GM15510 (cell line): ENCODE measurements around the gene TMPRSS3.

Experiments used
- POLR2A ChIP-seq: IDR thresholded peaks from 3 replicates; pipeline ENCODE4 v1.6.1; 2011; ENCODE audit warnings: borderline replicate concordance; ENCODE audit not compliant: insufficient read length; ENCODE audit errors: extremely low read depth

Gene TMPRSS3

DNA sequence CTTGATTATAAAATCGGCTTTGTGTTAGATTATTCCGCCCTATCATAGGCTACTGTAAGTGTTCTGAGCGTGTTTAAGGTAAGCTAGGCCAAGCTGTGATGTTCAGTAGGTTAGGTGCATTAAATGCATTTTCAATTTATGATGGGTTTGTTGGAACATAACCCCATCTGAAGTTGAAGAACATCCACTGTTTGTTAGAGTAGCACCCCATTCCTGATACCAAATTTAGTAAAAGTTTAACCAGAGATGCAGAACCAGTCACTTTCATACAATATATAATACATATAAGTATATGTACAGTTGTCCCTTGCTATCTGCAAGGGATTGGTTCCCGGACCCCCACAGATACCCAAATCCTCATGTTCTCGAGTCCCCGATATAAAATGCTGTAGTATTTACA is 24.0 kb upstream of the TMPRSS3 start:
- TF ChIP-seq POLR2A = no peak

DNA sequence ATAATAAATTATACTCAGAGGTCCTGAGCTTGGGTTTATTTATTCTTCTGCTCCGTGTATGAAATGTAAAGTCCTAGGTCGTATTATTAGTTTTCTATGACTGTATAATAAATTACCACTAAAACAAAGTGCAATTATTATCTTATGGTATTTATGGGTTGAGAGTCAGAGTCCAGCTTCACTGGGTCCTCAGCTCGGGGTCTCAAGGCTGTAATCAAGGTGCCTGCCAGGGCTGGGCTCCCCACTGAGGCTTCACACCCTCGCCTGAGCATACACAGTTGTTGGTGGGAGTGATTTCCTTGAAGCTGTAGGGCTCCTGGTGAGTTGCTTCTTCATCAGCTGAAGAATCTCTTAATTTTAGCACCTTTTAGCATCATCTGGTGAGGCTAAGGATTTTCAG is 23.0 kb upstream of the TMPRSS3 start:
- TF ChIP-seq POLR2A = no peak

DNA sequence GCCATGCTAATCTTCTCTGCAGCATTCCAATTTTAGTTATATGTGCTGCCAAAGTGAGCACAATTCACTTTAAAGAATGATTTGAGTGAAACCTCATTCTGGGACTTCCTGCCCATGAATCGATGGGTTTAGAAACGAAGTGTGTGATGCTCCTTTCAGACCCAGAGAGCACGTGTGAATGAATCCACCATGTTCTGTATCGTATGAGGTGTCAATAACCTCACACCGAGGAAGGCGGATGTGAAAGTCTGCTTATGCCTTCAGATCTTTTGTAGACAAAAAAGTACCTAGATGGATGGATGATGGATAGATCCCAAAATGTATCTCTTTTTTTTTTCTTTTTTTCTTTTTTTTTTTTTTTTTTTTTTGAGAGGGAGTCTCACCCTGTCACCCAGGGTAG is 21.7 kb upstream of the TMPRSS3 start:
- no peak for TF ChIP-seq POLR2A

DNA sequence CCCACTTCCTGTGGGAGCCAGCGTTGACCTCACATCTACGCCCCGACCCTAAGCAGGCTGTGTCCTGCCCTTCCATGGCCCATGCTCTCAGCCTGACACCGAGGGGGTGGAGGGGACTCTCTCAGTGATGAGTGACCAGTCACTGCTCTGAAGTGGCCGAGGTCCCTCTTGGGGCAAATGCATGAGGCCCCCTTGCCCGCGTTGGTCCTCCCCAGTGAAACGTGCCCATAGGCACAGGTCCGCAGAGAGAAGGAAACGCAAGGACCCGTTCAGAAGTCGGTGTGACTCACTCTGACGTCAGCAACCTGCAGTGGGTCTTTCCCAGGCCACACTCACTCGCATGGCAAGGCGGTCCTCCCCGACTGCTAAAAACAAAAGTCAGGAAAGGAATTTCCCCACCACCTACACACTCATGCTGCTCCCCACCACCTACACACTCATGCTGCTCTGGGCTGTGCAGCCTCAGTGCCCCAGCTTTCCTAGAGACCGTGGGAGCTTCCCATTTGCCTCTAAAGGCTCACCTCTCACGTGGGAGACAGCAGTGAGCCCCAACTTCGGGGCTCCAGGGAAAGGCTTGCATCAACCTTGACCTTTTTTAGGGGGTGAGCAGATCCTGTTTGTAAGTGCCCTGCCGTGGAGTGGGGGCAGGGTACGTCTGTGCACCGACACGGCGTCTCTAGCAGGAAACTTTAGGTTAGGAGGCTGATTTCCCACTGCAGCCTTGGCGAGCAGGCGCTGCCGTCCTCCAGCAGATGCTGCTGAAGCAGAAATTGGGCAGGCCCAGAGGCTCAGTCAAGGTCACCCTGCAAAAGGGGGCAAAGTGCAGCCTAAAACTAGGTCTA is 19.3 kb upstream of the TMPRSS3 start:
- peak; percentile 20 for TF ChIP-seq POLR2A

DNA sequence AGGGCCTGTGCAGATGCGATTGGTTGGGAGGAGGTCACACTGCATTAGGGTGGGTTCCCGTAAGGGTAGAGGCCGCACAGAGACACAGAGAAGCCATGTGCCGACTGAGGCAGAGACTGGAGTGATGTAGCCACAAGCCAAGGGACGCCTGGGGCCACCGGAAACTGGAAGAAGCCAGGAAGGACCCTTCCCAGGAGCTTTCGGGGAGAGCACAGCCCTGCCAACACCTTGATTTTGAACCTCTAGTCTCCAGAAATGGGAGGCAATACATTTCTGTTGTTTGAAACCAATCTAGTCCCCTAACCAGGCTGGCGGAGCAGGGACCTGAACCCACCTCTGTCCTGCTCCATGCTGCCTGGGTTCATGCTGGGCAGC is 18.7 kb upstream of the TMPRSS3 start:
- TF ChIP-seq POLR2A = no peak

DNA sequence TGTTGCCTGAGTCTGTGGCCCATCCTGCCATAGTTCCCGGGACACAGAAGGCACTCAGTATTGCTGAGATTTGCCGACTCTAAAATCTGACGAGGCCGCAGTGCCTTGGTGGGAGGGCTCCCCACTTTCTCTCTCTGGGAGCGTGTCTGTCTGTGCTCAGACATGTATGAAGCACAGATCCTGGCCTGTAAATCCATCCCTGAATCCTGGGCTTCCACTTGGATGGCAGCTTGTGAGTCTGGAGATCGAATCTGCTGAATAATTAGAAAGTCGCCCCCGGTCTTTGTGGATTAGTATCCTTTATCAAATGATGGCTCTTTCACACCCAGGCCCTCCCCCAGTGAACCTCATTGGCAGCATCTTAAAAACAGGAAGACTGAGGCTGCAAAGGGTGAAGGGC is 18.2 kb upstream of the TMPRSS3 start:
- no peak for TF ChIP-seq POLR2A

DNA sequence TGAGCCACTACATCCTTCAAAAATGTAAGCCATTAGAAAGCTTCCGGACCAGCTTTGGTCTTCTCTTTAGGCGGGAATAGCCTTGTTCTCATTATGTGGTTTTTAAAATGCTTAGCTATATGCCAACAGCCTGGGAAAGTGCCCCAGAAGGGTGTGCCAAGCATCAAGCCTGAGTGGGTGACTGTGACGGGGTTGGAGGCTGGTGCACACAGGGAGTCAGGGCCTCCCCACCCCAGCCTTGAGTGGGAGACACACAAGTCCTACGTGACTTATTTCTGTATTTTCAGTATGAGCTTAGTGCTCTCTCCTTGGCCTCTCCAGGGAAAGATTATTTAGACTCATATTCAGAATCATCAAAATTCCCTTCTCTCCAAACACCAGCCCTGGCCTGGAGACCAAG is 17.6 kb upstream of the TMPRSS3 start:
- TF ChIP-seq POLR2A = no peak

DNA sequence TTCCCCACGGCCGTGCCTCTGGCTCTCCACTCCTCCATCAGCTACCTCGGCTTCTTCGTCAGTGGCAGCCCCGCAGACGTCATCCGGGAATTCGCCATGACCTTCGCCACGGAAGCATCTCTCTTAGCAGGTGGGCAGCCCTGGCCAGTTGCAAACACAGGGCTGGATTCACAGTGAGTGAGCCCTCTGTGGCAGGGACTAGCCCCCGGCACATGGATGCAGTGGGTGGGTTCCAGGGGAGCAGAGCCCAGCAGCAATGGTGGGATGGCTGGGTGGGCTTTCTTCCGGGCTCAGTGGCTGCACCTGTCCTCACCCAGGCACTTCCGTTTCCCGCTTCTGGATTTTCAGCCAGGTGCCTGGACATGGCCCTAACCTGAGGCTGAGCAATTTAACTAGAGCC is 17.2 kb upstream of the TMPRSS3 start:
- no peak for TF ChIP-seq POLR2A

DNA sequence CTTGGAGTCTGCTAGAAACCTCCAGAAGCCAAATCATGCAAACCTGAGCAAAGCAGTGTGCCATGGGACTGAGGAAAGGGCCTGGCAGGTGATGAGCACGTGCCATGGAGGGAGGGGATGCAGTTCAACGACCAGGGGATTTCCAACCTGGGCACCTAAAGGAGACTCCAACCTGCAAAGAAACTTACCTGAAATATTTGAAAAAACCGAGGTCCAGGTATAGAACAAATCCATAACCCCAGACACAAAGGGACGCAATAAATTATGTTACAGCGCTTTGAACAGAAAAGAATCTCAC is 16.7 kb upstream of the TMPRSS3 start:
- no peak for TF ChIP-seq POLR2A

DNA sequence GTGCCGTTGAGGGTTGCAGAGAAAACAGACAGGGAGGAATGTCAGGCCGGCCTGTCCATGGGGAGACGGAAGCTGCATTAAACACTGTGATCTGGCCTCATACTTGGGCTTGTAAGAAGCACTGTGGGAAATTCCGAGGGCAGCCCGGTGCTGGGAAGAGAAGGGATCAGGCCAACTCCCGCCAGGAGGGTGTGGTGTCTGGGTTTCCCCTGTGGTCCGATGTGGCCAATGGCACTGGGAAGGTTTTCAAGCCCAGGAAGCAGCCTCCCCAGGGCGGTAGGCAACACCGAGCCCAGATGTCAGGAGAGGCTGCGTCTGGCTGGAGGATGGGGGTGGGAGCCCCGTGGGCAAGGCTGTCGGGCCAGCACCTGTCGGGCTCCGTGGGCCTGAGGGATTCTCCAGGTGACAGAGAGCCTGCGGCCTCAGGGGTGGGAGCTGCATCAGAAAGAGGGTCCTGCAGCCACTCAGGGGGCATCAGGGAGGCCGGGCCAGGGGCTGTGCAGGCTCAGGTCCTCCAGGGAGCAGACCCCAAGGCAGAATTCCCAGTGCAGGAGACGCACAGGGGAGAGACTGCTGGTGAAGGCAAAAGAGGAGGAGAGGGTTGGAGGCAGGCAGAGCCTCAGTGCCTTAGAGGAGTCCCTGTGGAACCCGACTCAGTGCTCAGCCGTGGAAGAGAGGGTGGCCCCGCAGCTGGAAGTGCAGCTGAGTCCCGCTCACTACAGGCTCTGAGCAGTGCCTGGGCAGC is 16.2 kb upstream of the TMPRSS3 start:
- no peak for TF ChIP-seq POLR2A

DNA sequence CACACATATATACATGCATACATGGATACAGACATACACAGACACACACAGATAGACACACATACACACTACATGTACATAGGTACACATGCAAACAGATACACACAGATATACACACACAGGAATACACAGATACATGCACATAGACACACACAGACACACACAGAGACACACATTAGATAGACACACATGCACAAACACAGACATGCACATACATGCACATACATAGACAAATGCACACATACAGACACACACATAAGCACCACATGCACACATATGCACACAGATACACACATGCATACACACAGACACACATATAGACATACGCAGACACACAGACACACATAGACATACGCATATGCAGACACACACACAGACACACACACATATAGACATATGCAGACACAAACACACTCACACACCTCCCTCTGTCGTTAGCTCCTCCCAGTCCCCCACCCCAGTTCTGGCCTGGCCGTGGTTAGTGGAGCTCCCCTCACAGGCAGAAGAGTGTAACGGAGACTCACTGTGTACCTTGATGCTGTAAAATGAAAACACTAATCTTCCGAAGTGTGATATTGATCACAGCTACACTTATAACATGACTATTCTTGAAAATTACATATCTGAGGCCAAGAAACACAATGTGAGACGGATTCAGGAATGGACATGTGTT is 15.5 kb upstream of the TMPRSS3 start:
- no peak for TF ChIP-seq POLR2A

DNA sequence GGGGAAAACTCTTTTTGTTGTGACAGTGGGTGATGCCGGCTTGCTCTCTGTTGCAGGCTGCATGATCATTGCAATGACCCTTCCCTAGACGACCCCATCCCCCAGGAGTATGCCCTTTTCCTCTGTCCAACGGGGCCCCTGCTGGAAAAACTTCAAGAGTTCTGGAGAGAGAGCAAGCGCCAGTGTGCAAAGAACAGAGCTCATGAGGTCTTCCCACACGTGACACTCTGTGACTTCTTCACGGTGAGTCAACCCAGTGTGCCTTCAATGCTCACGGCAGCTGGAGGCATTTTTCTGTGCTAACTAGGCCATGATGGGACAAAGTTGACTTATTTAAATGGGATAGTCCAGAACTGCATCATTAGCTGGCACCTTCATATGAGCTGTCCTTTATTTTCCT is 13.5 kb upstream of the TMPRSS3 start:
- no peak for TF ChIP-seq POLR2A

DNA sequence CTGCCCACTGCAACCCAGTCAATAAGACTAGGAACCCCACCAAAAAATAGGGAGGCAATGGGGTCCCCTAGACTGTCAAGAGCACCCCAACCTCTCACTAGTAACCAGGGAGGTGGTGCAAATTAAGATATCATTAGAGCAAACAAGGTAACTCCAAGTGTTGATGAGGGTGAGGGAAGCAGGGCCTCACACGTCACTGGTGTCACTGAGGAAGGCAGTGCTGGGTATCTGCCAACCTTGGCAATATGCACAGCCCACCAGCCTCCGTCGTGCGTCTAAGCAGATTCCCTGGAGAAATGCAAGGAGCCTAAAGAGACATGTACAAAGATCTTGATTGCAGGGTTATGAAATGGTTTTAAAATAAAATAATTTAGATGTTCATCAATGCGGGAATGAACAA is 11.6 kb upstream of the TMPRSS3 start:
- TF ChIP-seq POLR2A = no peak

DNA sequence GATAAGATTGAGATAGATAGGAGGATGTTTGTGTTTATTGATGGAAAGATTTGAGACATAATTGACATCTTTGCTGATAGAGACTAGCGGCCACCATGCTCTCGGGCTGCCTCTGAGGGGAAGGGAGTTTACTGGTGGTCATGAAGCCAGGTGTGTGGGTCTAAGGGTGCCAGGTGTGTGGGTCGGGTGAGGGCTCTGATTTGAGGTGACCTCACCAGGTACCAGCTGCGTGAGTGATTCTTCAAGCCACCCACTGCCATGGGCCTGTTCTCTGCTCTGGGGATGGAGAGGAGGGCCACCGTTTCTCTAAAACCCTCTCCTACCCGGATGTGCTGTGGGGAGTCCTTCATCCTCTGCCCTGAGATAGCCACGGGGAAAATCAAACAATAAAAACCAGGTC is 11.0 kb upstream of the TMPRSS3 start:
- no peak for TF ChIP-seq POLR2A

DNA sequence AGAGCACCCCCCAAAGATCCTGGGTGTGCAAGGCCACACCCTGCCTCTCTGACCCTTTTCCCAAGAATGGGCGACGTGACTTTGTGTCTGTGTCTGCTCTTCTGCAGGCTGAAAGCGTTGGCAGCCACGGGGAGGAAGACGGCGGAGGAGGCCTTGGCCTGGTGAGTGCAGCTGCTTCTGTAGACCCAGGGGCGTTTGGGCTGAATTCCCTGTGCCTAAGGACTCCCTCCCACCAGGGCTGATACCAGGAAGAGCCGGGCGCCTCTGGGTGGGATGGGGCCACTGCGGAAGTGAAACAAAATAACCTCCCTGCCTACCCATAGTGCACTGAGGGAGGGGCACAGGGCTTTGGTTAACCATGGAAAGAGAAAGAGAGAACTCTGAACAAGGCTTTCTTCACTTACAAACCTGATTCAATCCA is 10.4 kb upstream of the TMPRSS3 start:
- TF ChIP-seq POLR2A = no peak

DNA sequence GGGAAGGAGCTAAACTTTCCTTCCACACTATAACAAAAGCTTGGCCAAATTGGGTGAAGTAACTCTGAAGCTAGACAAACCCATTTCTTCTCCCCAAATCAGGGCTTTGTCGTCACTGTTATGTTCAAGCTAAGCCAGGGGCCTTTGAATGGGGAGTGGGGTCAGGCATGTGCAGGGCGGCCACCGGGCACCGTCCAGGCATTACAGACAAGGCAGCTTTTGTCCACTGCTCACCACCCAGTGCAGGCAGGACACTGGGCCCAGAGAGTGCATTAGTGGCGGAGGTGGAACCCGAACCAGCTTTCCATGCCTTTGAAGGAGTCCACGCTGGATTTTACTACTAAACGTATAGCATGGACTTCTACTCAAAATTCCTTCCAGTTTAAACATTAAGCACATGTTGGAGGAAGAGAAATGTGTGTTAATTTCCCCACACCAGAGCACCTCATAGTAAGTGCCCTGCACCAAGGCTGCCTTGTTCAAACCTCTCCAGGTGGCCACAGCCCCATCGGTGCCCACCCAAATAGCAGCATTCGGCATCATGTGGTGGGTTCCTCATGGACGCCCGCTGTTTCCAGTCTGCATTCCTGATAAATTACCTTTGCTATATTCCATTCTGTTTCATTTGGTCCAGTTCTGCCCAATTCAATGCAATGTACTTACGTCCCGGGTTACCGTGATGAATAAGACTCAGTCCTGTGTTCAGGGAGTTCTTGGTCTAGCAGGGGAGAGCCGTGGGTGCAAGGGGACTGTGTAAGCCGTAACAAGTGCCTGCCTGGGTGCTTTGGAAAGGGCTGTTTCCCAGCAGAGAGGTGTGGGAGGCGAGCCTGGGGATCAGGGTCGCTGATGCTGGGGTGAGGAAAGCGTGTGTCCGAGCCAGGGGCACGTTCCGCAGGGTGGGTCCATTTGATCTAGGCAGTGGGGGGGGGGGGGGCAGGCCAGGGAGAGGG is 9.5 kb upstream of the TMPRSS3 start:
- no peak for TF ChIP-seq POLR2A

DNA sequence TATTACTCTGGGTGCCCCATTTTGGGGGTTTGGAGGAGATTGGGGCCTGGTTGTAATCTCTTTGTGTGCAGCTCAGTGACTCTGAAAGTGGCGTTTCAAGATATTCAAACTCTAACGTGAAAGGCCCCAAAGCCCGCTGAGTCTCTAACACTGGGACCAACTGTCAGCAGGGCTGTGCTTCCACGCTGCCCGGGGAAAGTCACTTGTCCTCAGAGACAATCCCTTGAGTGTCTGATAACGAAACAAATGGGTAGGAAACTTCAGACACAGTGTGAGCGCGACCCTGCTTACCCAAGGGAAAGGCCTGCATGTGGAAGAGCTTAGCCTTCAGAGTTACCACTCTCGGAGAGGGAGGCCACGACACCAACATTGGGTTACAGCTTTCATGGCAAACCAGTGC is 8.7 kb upstream of the TMPRSS3 start:
- TF ChIP-seq POLR2A = no peak
